SU-DHL-6 (cell line): ENCODE data around the gene SLC51B.

Source experiments
- H2AFZ ChIP-seq: fragments of 200-600 bp; sonication (generic); 2 replicates; pipeline ENCODE4 v1.6.1; 2014; ENCODE audit warnings: low read depth, mild to moderate bottlenecking, moderate library complexity, mixed read lengths, antibody characterized with exemption, low read length; ENCODE audit not compliant: severe bottlenecking
- H3F3A ChIP-seq: fragments of 200-600 bp; shearing (Covaris generic); 2 replicates; pipeline ENCODE4 v1.6.0; 2016; ENCODE audit warnings: antibody characterized with exemption, mild to moderate bottlenecking; ENCODE audit not compliant: insufficient read depth
- H3K27ac ChIP-seq: fragments of 200-600 bp; sonication (generic); 2 replicates; pipeline ENCODE4 v1.5.1; 2016; ENCODE audit warnings: low read depth, mild to moderate bottlenecking, low read length, moderate library complexity, mixed read lengths
- H3K27me3 ChIP-seq: fragments of 200-600 bp; sonication (generic), shearing (Covaris generic); 2 replicates; pipeline ENCODE4 v1.6.0; 2014; ENCODE audit warnings: mild to moderate bottlenecking, low read length
- H3K36me3 ChIP-seq: fragments of 200-600 bp; sonication (generic); 2 replicates; pipeline ENCODE4 v1.6.1; 2014; ENCODE audit warnings: mild to moderate bottlenecking, low read length, mixed read lengths
- H3K4me2 ChIP-seq: fragments of 300-600, 200-600 bp; shearing (Covaris generic), sonication (generic); 2 replicates; pipeline ENCODE4 v1.6.0; 2014; ENCODE audit warnings: low read length, low read depth, mild to moderate bottlenecking; ENCODE audit not compliant: poor library complexity, severe bottlenecking
- H3K4me3 ChIP-seq: fragments of 200-600 bp; sonication (generic); 2 replicates; pipeline ENCODE4 v1.5.1; 2014; ENCODE audit warnings: antibody characterized with exemption, low read length, mild to moderate bottlenecking, mixed read lengths; ENCODE audit not compliant: insufficient read depth, poor library complexity, severe bottlenecking
- H3K79me2 ChIP-seq: fragments of 200-600 bp; sonication (generic); 2 replicates; pipeline ENCODE4 v1.6.1; 2014; ENCODE audit warnings: mild to moderate bottlenecking, low read length, moderate library complexity; ENCODE audit not compliant: insufficient read depth
- H3K9ac ChIP-seq: fragments of 200-600 bp; sonication (generic); 2 replicates; pipeline ENCODE4 v1.7.0; 2014; ENCODE audit warnings: mild to moderate bottlenecking, low read length
- H3K9me2 ChIP-seq: fragments of 200-600 bp; sonication (generic); replicated peaks from 2 replicates; pipeline ENCODE4 v1.6.1; 2014; ENCODE audit warnings: low read length; ENCODE audit not compliant: insufficient read depth
- H3K9me3 ChIP-seq: fragments of 200-600 bp; sonication (generic); 2 replicates; pipeline ENCODE4 v1.6.1; 2014; ENCODE audit warnings: low read length, mixed read lengths; ENCODE audit not compliant: insufficient read depth
- H4K20me1 ChIP-seq: fragments of 200-600 bp; sonication (generic); 2 replicates; pipeline ENCODE4 v1.6.1; 2014; ENCODE audit warnings: low read depth, mild to moderate bottlenecking, antibody characterized with exemption, low read length, moderate library complexity, mixed read lengths
- CTCF ChIP-seq: fragments of 200-600 bp; sonication (generic); IDR thresholded peaks from one replicate; pipeline ENCODE4 v1.5.1; 2017; ENCODE audit warnings: antibody characterized with exemption, mild to moderate bottlenecking, low read length, moderate library complexity; ENCODE audit not compliant: insufficient read depth, poor library complexity, severe bottlenecking
- EZH2phosphoT487 ChIP-seq: fragments of 200-600 bp; sonication (generic), shearing (Covaris generic); conservative IDR thresholded peaks from 2 replicates; pipeline ENCODE4 v1.6.1; 2018; ENCODE audit warnings: mild to moderate bottlenecking, antibody characterized with exemption, low read length, moderate library complexity, mixed read lengths

The SLC51B gene

GRCh38 chr15:65062061-65062460 lies 16.9 kb downstream of the SLC51B start:
- Histone ChIP-seq H3K9ac (no peak overlapping the region), H3K9me3 (no peaks in the 10 kb centered on the region)

GRCh38 chr15:65062726-65063125 lies 17.5 kb downstream of the SLC51B start:
- H3K4me2 ChIP-seq = no peak overlapping the region
- no peaks in the 10 kb centered on the region for H3K9me2 ChIP-seq
- H2AFZ ChIP-seq = no peak overlapping the region
- no peaks in the 10 kb centered on the region for H3K36me3 ChIP-seq
- TF ChIP-seq EZH2phosphoT487 = no peak
- no peak for TF ChIP-seq CTCF
- H3K9me3 ChIP-seq = no peaks in the 10 kb centered on the region
- no peak overlapping the region for H3K4me3 ChIP-seq
- no peaks in the 10 kb centered on the region for H3F3A ChIP-seq
- no peak overlapping the region for H3K9ac ChIP-seq
- no peaks in the 10 kb centered on the region for H3K27me3 ChIP-seq
- no peaks in the 10 kb centered on the region for H3K79me2 ChIP-seq
- no peak overlapping the region for H3K27ac ChIP-seq
- no peaks in the 10 kb centered on the region for H4K20me1 ChIP-seq

More at GRCh38 chr15:65062061-65062460, 16.9 kb downstream of the SLC51B start:
- no peak for TF ChIP-seq CTCF
- TF ChIP-seq EZH2phosphoT487 = no peak
- Histone ChIP-seq H3K27ac (no peak overlapping the region), H3K4me3 (no peak overlapping the region), H2AFZ (no peak overlapping the region), H3K36me3 (no peaks in the 10 kb centered on the region), H3K4me2 (no peak overlapping the region), H4K20me1 (no peaks in the 10 kb centered on the region), H3K27me3 (no peaks in the 10 kb centered on the region), H3K9me2 (no peaks in the 10 kb centered on the region), H3F3A (no peaks in the 10 kb centered on the region), H3K79me2 (no peaks in the 10 kb centered on the region)

- H3K27me3 ChIP-seq = no peaks in the 10 kb centered on the region
- H3K4me3 ChIP-seq = no peak overlapping the region
Measured at GRCh38 chr15:65066001-65066634, 20.9 kb downstream of the SLC51B start.

More at GRCh38 chr15:65066001-65066634, 20.9 kb downstream of the SLC51B start:
- Histone ChIP-seq H4K20me1 (no peaks in the 10 kb centered on the region), H3K9me2 (no peaks in the 10 kb centered on the region), H3F3A (no peaks in the 10 kb centered on the region), H3K36me3 (no peaks in the 10 kb centered on the region), H3K9ac (no peak overlapping the region), H3K79me2 (no peaks in the 10 kb centered on the region), H3K9me3 (no peaks in the 10 kb centered on the region), H2AFZ (no peak overlapping the region), H3K27ac (no peak overlapping the region), H3K4me2 (no peak overlapping the region)
- TF ChIP-seq EZH2phosphoT487 (no peak), CTCF (no peak)
